ENCODE measurements around the gene HAT1.
"Not testable (repeated sequence)": the region's sequence is repeated elsewhere in the genome, so short reads cannot be mapped to it uniquely, and the experiment has no call there.

The HAT1 gene

GRCh38 chr2:171972329-171972982 lies 50.2 kb downstream of the HAT1 start:
- DNase-seq (ENCODE audit: low spot score): no peak

GRCh38 chr2:171979103-171979502 lies 56.8 kb downstream of the HAT1 start:
- DNase-seq (ENCODE audit: low spot score): no peak

GRCh38 chr2:171983924-171984323 lies 61.7 kb downstream of the HAT1 start:
- not testable (repeated sequence) for DNase-seq (ENCODE audit: low spot score)

GRCh38 chr2:171985076-171985475 lies 62.8 kb downstream of the HAT1 start:
- DNase-seq (ENCODE audit: low spot score): no peak

- DNase-seq (ENCODE audit: low spot score): no peak
Observed at GRCh38 chr2:171986778-171987177, 64.5 kb downstream of the HAT1 start.

- no peak for DNase-seq (ENCODE audit: low spot score)
Observed at GRCh38 chr2:171991027-171991426, 68.8 kb downstream of the HAT1 start.

- no peak for DNase-seq (ENCODE audit: low spot score)
Observed at GRCh38 chr2:171995586-171995985, 73.3 kb downstream of the HAT1 start.

- no peak for DNase-seq (ENCODE audit: low spot score)
Observed at GRCh38 chr2:171996021-171996420, 73.8 kb downstream of the HAT1 start.

- not testable (repeated sequence) for DNase-seq (ENCODE audit: low spot score)
Observed at GRCh38 chr2:171997031-171997430, 74.8 kb downstream of the HAT1 start.

GRCh38 chr2:171999161-171999560 lies 76.9 kb downstream of the HAT1 start:
- no peak for DNase-seq (ENCODE audit: low spot score)

- peak; percentile 93 for DNase-seq (ENCODE audit: low spot score)
Observed at GRCh38 chr2:171999604-172000469, 77.6 kb downstream of the HAT1 start, which contains the start of gene METAP1D. Gene METAP1D (plus strand): TSS chr2:171999953. CDS start chr2:171999970, 17 bp downstream.

GRCh38 chr2:172000696-172001361 lies 78.6 kb downstream of the HAT1 start:
- DNase-seq (ENCODE audit: low spot score): no peak

- DNase-seq (ENCODE audit: low spot score): no peak
Observed at GRCh38 chr2:172007372-172007771, 85.1 kb downstream of the HAT1 start.

- no peak for DNase-seq (ENCODE audit: low spot score)
Observed at GRCh38 chr2:172009823-172010222, 87.6 kb downstream of the HAT1 start.

GRCh38 chr2:172011812-172012575 lies 89.7 kb downstream of the HAT1 start:
- DNase-seq (ENCODE audit: low spot score): no peak

GRCh38 chr2:172012677-172013391 lies 90.6 kb downstream of the HAT1 start:
- DNase-seq (ENCODE audit: low spot score): no peak

- no peak for DNase-seq (ENCODE audit: low spot score)
Observed at GRCh38 chr2:172013396-172013795, 91.1 kb downstream of the HAT1 start.

- no peak for DNase-seq (ENCODE audit: low spot score)
Observed at GRCh38 chr2:172021074-172021931, 99.0 kb downstream of the HAT1 start.

GRCh38 chr2:172021955-172022354 lies 99.7 kb downstream of the HAT1 start:
- DNase-seq (ENCODE audit: low spot score): no peak

- no peak for DNase-seq (ENCODE audit: low spot score)
Observed at GRCh38 chr2:172031536-172031935, 109.3 kb downstream of the HAT1 start.

Measured in LoVo (cell line).